HL-60 (cell line): ENCODE results near the gene TMEM41B.
A peak's percentile ranks its signal among the peaks of the same experiment; 100 is the strongest.
"Not testable (repeated sequence)": the region's sequence is repeated elsewhere in the genome, so short reads cannot be mapped to it uniquely, and the experiment has no call there.

Source experiments
- DNase-seq, 2 experiments: peaks; one replicate each; pipeline ENCODE4 v3.0.0-alpha.2; 2010 to 2020; ENCODE audit warnings: low read depth in 1 of 2, low spot score in 1 of 2
- H3K27ac ChIP-seq: fragments of 250-450 bp; sonication (Bioruptor Pico); replicated peaks from 2 replicates; pipeline ENCODE4 v1.5.1; 2020; ENCODE audit warnings: mild to moderate bottlenecking, moderate library complexity
- H3K27me3 ChIP-seq: fragments of 250-450 bp; sonication (Bioruptor Pico); 2 replicates; pipeline ENCODE4 v1.5.1; 2021; ENCODE audit warnings: mild to moderate bottlenecking, moderate library complexity; ENCODE audit not compliant: insufficient read depth, poor library complexity, severe bottlenecking
- H3K4me3 ChIP-seq: replicated peaks from 2 replicates; pipeline ENCODE4 v1.5.1; 2011; ENCODE audit warnings: mild to moderate bottlenecking, control low read depth, low read length; ENCODE audit not compliant: insufficient read depth
- CTCF ChIP-seq: IDR thresholded peaks from one replicate; pipeline ENCODE4 v1.5.1; 2011; ENCODE audit warnings: low read length, control low read depth, inconsistent platforms; ENCODE audit not compliant: insufficient read depth
- GABPA ChIP-seq: IDR thresholded peaks from 2 replicates; pipeline ENCODE4 v1.6.1; 2012; ENCODE audit warnings: low read depth
- POLR2AphosphoS5 ChIP-seq: IDR thresholded peaks from 2 replicates; pipeline ENCODE4 v1.6.1; 2012; ENCODE audit warnings: low read depth
- REST ChIP-seq: IDR thresholded peaks from 2 replicates; pipeline ENCODE4 v1.6.1; 2012; ENCODE audit warnings: low read depth; ENCODE audit not compliant: insufficient replicate concordance
- SPI1 ChIP-seq: IDR thresholded peaks from 2 replicates; pipeline ENCODE4 v1.6.1; 2012; ENCODE audit warnings: low read depth, mild to moderate bottlenecking, borderline replicate concordance

Gene TMEM41B

DNA sequence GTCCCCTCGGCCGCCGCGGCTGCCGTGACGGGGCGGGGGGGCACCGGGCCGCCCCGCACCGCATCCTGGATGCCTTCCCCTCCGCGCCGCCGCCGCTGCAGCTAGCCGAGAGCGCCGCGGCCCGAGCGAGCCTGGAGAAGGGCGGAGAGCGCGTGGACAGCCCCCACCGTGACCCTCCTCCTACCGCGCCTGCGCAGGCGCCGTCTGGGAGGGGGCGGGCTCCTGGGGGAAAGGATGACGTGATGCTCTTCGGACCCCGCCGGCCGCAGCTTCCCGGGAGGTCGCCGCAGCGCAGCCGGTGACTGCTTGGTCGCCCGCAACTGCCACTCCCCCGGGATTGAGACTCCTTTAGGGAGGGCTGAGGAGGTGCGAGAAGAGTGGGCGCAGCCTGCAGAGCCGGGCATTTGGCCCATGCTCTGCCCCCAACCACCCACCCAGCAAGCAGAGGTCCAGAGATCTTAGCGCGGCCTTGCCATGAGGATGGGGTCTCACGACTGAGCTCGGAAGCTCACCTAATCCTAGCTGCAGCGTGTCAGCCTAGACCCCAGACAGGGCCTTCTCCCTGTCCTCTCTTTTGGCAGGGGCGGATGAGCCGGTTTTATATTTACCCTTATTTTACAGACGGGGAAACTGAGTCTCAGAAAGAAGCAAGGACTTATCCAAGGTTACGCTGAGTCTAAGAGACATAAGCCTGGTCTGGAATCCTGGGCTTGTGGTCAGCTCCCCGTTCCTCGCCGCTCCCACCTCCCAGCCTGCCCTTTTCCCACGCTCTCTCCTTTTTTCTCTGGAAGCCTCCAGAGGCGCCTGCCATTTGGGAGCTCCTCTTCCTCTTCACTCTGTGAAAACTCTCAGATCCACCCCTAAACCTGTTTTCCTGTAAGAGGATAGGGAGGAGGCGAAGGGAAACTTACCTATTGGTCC is 48.9 kb downstream of the TMEM41B start, which contains the start of gene DENND5A:
Gene DENND5A (minus strand): TSS at position 140 of the 921 bp plus-strand sequence. CDS start 281 bp downstream, outside the sequence.
- Histone ChIP-seq H3K27ac (peak within 1 kb of the TSS; percentile 95), H3K4me3 (peak within 1 kb of the TSS; percentile 84)

GRCh38 chr11:9264316-9265210 is 49.8 kb downstream of the TMEM41B start:
- Histone ChIP-seq H3K27me3 (no peaks in the 10 kb centered on the region), H3K27ac (peak overlapping the region; percentile 95), H3K4me3 (peak overlapping the region; percentile 84)
- peak; percentile 34 to 95 for DNase-seq
- TF ChIP-seq REST = peak; percentile 29
- 0 out of 2 replicates have a peak, but pooled peaks have one; percentile 41 for TF ChIP-seq GABPA
- TF ChIP-seq CTCF = no peak
- TF ChIP-seq POLR2AphosphoS5 = peak; percentile 75
- peak; percentile 71; the same call in 1 of the 2 replicates for TF ChIP-seq SPI1

More for the DNA sequence above, 48.9 kb downstream of the TMEM41B start, which contains the start of gene DENND5A:
- DNase-seq = peak; percentile 68 to 70
- TF ChIP-seq REST = no peak
- peak; percentile 24; the same call in 1 of the 2 replicates for TF ChIP-seq POLR2AphosphoS5
- no peaks in the 10 kb centered on the region for H3K27me3 ChIP-seq

DNA sequence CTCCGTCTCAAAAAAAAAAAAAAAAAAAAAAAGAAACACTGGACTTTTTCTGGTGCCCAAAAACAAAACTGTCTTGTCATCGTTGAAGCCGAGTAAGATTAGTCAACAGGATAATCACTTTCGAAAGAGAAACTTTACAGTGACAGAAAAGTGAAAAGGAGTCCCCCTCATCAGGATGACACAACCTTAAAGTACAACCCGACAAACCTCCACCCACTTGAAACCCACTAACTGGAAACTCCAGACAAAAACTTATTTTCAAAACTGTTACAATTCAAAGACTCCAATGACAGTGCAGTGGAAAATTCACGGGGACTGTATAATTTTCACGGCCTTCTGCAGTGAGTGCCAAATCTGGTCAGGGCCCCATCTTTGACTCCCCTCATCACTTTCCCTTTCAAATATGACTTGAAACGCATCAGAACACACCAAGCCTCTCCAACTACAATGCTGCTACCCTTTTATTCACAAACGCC is 50.5 kb downstream of the TMEM41B start:
- Histone ChIP-seq H3K27ac (peak overlapping the region; percentile 95), H3K4me3 (peak overlapping the region; percentile 84), H3K27me3 (no peaks in the 10 kb centered on the region)
- peak; percentile 45 to 50 for DNase-seq
- TF ChIP-seq SPI1 (no peak), POLR2AphosphoS5 (no peak), CTCF (no peak), REST (no peak), GABPA (no peak)

GRCh38 chr11:9260838-9261146 is 53.6 kb downstream of the TMEM41B start:
- not testable (repeated sequence) for DNase-seq, H3K4me3 ChIP-seq, H3K27ac ChIP-seq, H3K27me3 ChIP-seq
